ENCODE data around the gene XRN2.
"Not testable (repeated sequence)": the region's sequence is repeated elsewhere in the genome, so short reads cannot be mapped to it uniquely, and the experiment has no call there.

XRN2 gene

DNA sequence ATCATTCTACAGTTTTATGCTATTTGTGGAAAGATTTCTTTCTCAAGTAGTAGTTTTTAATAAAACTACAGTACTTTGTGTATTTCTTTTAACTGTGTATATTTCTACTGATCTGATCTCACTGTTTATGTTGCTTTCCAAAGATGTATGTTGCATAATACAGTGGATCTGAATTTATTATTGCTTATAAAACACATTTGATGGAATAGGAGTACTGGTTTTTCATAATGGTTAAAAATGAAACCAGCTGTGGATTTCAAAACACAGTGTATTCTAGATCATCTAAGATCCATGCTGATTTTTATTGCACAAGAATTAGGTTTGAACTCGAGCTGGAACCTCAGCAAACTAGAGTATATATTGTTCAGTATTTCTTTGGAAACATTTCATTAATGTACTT lies 86.2 kb downstream of the XRN2 start:
- DNase-seq (ENCODE audit: low read depth): no peak

GRCh38 chr20:21390768-21391167 lies 87.6 kb downstream of the XRN2 start:
- DNase-seq (ENCODE audit: low read depth): no peak

- DNase-seq (ENCODE audit: low read depth): no peak
Observed at GRCh38 chr20:21391185-21391971, 88.2 kb downstream of the XRN2 start.

GRCh38 chr20:21391972-21392352 lies 88.8 kb downstream of the XRN2 start:
- DNase-seq (ENCODE audit: low read depth): no peak

DNA sequence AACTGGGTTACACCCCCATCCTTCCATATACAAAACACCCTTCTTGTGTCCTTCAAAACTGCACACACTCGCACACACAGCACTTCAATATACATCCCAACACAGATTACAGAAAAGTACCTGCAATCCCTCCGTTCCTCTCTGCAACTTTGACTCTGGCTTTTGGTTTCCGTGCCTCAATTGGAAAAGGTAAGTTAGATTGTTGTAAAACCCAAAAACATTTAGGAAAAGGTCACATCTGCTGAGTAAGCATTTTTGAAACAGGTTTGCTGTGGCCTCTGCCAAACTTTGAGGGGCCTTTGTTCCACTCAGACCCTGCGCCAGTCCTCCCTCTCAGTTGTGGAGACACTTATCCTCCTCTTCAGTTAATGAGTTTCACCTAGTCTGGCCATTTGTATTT lies 90.0 kb downstream of the XRN2 start:
- DNase-seq (ENCODE audit: low read depth): no peak

GRCh38 chr20:21393816-21394519 lies 90.8 kb downstream of the XRN2 start:
- no peak for DNase-seq (ENCODE audit: low read depth)

GRCh38 chr20:21394551-21394950 lies 91.4 kb downstream of the XRN2 start:
- no peak for DNase-seq (ENCODE audit: low read depth)

DNA sequence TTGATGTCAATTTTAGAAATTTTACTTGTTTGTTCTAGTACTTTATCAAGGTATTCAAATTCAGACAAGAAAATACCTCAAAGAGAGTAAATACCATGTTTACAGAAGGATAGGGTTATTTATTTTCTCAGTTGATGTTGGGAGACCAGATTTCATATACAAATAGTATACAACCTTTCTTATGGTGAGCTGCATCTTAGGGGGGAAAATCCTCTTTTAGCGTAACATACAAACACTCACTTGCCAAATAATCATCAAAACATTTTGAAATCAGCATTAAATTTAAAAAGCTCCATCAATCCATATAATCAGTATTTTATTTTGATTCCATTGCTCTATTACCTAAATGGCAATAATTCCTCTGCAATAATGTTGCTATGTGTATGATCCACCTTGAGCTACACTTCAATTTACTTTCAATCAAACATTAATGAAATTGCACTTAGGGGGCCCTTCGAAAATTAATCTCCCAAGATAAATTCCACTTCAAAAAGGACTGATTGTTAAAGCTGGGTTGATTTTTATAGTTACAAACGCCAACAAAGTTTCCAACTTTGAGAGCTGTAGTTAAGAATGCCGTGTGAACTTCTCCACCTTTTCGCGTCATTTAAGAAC lies 92.0 kb downstream of the XRN2 start:
- no peak for DNase-seq (ENCODE audit: low read depth)

GRCh38 chr20:21395666-21396598 lies 92.8 kb downstream of the XRN2 start:
- no peak for DNase-seq (ENCODE audit: low read depth)

DNA sequence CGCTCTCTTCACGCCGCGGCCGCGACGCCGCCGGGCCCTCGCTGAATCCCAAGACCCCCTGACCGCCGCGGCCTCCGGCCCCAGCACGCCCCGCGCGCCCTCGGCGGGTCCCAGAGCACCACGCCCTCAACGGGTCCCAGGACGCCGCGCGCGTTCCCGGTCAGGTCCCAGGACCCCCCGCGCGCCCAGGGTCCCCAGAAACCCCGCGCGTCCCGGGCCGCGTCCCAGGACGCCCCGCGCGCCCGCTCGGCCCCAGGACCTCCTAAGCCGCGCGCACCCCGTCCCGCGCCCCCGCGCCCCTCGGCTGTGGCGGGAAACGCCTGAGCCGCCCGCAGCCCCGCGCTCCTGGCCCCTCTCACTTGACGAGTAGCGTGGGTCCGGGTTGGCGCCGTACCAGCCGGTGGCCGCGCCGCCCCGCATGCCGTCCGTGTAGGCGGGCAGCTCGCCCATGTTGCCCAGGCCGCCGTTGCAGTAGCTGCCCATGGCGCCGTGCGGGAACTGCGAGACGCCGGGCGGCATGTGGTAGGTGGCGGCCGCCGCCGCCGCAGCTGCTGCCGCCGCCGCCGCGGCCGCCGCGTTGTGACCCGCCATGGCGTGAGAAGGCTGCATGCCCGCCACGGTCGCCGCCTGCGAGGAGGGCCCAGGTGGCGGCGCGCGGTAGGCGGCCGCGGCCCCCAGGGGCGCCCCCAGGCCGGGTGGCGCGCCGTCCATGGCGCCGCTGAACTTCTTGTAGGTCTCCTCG lies 93.6 kb downstream of the XRN2 start:
- no peak for DNase-seq (ENCODE audit: low read depth)

DNA sequence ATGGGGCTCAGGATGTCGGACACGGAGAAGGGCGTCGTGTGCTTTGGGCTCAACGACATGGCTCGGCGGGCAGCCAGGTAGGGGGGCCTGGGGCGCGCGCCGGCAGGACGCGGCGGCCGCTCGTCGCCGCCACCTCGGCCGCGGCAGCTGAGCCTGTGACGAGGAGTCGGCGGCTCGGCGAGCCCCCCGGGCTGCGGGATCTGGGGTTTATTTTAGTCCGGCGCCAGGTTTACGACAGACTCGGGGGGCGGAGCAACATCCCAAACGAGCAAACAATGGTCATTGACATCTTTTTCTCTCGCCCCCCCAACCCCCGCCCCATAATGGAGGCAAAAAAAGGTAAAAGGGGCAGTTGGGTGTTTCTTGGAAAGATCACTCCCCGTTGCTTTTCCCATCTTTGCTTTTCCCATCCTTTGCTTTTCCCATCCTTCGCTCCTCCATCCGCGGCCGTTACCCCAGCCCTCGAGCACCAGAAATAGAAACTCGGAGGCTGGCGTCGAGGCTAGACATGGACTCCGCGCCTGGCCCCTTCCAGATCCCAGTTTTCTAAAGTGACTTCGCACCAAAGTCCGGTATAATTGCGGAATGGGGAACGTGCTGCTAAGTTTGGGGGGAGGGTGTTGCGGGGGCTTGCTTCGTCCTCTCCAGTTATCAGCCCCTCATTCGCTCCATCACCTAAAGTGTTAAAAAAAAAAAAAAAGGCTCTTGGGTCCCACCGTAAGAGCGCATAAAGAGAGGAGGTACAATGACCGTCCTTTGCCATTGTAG lies 94.4 kb downstream of the XRN2 start, which contains the start of gene NKX2-4:
NKX2-4 (minus strand) TSS at position 186 of the 768 bp plus-strand sequence; CDS start at position 59, 127 bp downstream.
- no peak for DNase-seq (ENCODE audit: low read depth)

GRCh38 chr20:21398109-21399004 lies 95.2 kb downstream of the XRN2 start:
- no peak for DNase-seq (ENCODE audit: low read depth)

- DNase-seq (ENCODE audit: low read depth): no peak
Observed at GRCh38 chr20:21399005-21399475, 95.9 kb downstream of the XRN2 start.

- DNase-seq (ENCODE audit: low read depth): no peak
Observed at GRCh38 chr20:21411725-21412124, 108.6 kb downstream of the XRN2 start.

- DNase-seq (ENCODE audit: low read depth): not testable (repeated sequence)
Observed at GRCh38 chr20:21413996-21414395, 110.9 kb downstream of the XRN2 start.

GRCh38 chr20:21419147-21419546 lies 116.0 kb downstream of the XRN2 start:
- not testable (repeated sequence) for DNase-seq (ENCODE audit: low read depth)

DNA sequence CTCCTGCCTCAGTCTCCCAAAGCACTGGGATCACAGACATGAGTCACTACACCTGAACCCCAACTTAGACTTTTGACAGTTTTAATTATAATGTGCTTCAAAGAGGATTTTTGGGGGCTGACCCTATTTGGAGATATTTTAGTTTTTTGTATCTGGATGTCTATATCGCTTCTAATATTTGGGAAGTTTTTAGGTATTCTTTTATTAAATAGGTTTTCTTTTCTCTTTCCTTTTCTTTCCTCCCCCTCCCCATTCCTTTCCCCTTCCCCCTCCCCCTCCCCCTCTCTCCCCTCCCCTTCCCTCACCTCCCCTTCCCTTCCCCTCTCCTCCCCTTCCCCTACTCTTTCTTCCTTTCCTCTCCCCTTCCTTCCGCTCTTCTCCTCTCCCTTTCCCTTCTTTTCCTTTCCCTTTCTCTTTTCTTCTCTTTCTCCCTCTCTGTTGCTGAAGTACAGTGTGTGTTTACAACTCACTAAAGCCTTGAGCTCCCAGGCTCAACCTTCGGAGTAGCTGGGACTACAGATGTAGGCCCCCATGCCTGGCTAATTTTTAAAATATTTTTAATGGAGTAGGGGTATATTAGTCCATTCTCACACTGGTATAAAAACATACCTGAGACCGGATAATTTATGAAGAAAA lies 118.6 kb downstream of the XRN2 start:
- no peak for DNase-seq (ENCODE audit: low read depth)

GRCh38 chr20:21423712-21424111 lies 120.6 kb downstream of the XRN2 start:
- not testable (repeated sequence) for DNase-seq (ENCODE audit: low read depth)

DNA sequence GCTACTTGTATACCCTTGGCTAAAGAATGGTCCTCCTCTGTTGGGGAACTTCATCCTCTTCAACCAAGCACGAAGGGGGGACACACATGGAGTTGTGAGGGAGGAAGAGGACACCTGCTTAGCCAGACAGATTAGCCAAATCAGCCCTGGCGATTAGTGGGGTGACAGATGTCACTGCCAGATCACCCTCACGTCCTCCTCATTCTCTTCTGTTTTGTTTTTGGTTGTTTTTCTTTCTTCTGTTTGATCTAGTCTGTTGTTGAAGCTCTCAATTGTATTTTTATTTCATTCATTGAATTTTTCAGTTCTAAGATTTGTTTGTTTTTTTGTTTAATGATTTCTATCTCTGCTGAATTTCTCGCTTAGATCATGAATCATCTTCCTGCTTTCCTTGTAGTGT lies 121.7 kb downstream of the XRN2 start:
- DNase-seq (ENCODE audit: low read depth): no peak
